T-helper 1 cell treated with Interleukin-12 subunit alpha and Interleukin-12 subunit beta and Interleukin-4 antibody, amounts not matched to agents 30 ng/mL and 1 ng/mL, for 36 hours (primary cell): ENCODE results near the gene ARMC9. TPM values are rescaled to one million over a fixed set of nuclear protein-coding genes. Genes with fewer than 3 reads are reported as not detected.
"Not testable (repeated sequence)": the region's sequence is repeated elsewhere in the genome, so short reads cannot be mapped to it uniquely, and the experiment has no call there.

Source experiments
- intact Hi-C: fragments of 100-400 bp; cut with micrococcal nuclease; formaldehyde crosslinking; loops from one replicate; pipeline ENCODE4 v1.15.1; 2024
- total RNA-seq: library from RNA; stranded (reverse); gene quantifications from 2 replicates; pipeline ENCODE4 v1.2.3, GENCODE V29; 2022

Gene ARMC9
- total RNA-seq, 1 donor from 2014 or later, result 1.4 TPM

DNA sequence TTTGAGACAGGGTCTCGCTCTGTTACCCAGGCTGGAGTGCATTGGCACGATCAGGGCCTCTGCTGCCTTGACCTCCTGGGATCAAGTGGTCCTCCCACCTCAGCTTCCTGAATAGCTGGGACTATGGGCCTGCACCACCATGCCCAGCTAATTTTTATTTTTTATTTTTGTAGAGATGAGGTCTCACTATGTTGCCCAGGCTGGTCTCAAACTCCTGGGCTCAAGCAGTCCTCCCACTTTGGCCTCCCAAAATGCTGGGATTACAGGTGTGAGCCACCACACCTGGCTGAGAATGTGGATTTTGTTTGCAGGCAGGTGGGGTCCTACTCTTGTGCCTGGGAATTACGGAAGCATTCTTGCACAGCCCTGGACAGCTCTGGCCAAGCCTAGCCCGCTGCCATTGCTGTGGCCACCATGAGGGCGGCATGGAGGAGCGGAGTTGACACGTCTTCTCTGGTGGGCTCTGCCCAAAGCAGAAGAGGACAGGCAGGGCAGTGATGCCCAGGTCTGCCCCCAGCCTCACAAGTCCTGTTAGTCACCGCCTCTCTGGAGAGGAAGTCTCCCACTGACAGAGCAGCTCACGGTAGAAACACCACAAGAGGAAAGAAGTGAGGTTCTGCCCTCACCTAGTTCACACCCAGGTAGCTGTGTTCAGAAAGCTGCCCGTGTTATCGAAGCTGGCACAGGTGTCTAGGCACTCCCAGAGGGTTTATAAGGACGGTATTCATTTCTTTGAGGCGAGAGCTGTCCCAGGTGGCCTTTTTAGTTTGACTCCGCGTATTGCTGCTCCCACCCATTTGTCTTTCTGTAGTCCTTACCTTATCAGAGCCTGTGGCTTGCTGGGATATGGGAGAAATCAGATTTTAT is 46.2 kb downstream of the ARMC9 start:
- intact Hi-C loops, result no loop called here

DNA sequence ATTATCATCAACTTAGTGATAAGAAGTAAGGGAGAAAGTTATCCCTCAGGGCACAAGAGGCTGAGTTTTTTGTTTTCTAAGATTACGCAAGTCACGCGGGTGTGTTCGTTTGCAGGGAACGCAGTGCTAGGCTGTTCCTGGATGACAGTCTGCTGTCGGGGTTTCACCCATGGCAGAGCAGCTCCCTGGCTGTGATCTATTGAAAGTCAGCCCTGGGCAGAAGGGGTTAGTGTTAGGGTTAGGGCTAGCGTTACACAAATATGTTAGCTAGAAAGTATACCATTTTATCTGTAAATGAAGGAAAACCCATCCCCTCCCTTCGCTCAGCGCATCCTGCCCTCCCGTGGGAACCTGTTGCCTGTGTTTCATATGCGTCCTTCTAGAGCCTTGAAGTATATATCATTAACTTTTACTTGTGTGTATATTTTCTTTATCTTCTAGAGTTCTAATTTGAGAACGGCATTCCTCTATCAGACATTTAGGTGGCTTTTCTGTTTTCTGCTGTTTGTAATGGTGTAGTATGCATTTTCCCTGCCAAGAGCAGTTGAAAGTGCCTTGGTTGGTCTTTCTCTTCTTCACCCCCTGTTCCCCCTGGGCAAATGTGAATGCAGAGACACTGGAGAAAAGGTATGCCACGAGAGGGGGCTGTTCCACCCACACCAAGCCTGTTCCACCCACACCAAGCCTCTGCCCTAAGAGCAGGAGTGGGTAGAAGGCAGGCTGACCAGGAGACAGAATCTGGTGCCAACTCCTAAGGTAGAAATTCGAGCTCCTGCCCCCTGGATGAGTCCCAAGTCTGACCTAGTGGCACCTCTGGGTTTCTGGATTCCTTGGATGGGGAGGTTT is 47.0 kb downstream of the ARMC9 start:
- intact Hi-C loops, result no loop called here

DNA sequence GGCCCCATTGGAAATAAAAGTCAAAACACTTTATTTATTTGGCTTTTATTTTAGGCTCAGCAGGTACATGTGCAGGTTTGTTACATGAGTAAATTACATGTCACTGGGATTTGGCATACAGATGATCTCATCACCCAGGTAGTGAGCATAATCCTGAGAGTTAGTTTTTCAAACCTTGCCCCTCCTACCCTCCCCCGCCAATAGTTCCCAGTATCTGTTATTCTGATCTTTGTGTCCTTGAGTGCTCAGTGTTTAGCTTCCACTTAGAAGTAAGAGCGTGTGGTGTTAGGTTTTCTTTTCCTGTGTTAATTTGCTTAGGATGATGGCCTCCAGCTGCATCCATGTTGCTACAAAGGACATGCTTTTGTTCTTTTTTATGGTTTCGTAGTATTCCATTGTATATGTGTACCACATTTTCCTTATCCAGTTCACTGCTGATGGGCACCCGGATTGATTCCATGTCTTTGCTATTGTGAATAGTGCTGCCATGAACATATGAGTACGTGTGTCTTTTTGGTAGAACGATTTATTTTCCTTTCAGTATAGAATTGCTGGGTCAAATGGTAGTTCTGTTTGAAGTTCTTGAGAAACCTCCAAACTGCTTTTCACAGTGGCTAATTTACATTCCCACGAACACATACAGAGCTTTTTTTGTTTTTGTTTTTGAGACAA is 47.9 kb downstream of the ARMC9 start:
- intact Hi-C loops, result no loop called here

GRCh38 chr2:231250146-231250545 is 51.7 kb downstream of the ARMC9 start:
- intact Hi-C loops, result no loop called here

- intact Hi-C loops, result no loop called here
Measured at GRCh38 chr2:231250698-231251097, 52.3 kb downstream of the ARMC9 start.

DNA sequence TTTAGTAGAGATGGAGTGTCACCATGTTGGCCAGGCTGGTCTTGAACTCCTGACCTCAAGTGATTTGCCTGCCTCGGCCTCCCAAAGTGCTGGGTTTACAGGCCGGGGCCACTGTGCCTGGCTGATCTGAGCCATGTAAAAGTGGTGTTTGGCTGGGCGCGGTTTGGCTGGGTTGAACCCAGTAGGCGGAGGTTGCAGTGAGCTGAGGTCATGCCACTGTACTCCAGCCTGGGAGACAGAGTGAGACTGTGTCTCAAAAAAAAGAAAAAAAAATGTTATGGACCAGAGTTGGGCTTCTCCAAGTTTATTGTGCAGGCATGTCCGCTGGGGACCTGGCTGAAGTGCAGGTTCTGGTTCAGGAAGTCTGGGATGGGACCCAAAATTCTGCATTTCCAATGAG is 54.9 kb downstream of the ARMC9 start:
- intact Hi-C loops, result not testable (repeated sequence)

DNA sequence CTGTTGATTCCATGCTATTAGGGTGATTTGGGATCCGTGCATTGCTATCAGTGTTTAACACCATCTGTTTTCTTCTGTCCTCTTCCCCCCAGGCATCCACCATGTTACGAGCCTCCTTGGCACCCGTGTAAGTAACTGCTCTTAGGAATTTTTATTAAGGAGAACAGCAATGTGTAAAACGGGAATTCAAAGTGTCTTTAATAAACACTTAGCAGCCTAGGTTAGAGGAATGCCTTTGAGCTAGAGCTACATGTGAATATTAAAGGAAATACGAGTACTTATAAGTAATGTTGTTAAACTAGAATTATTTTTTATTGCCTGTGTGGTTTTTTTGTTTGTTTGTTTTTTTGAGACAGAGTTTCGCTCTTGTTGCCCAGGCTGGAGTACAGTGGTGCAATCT is 58.1 kb downstream of the ARMC9 start:
- intact Hi-C loops, result no loop called here

DNA sequence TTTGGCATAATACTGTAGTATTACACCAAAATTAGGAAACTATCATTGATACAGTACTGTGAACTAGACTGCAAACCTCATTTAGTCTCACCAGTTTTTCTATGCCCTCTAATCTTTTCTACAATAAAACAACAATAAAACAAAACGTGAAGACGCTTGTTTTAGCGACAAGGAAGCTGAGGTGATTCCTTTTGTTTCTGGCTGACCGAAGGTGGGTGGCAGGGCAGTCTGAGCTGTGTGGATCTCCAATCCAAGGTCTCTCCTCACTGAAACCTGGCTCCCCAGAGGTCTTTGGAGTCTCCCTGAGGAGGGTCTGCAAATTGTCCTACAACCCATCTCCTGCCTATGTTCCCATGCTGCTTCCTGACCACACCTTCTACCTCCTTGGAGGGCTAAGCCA is 59.3 kb downstream of the ARMC9 start:
- intact Hi-C loops, result no loop called here

DNA sequence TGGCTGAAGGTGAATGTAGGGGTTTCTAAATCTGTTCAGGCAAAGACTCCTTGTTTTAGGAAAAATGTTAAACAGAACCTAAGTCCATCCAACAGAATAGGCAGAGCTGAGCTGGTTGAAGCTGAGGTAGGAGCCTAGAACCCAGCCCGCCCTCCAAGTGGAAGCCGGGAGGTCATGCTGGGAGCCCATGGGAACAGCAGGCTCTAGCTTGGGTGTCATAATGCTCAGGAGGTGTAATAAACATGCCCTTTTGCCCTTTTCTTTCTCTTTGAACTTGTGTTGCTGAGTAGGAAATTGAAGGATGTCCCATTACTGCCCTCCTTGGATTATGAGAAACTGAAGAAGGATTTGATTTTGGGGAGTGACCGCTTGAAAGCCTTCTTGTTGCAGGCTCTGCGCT is 60.3 kb downstream of the ARMC9 start:
- intact Hi-C loops, result no loop called here

GRCh38 chr2:231259104-231259503 is 60.7 kb downstream of the ARMC9 start:
- intact Hi-C loops, result no loop called here

GRCh38 chr2:231260442-231261208 is 62.2 kb downstream of the ARMC9 start:
- intact Hi-C loops, result no loop called here

DNA sequence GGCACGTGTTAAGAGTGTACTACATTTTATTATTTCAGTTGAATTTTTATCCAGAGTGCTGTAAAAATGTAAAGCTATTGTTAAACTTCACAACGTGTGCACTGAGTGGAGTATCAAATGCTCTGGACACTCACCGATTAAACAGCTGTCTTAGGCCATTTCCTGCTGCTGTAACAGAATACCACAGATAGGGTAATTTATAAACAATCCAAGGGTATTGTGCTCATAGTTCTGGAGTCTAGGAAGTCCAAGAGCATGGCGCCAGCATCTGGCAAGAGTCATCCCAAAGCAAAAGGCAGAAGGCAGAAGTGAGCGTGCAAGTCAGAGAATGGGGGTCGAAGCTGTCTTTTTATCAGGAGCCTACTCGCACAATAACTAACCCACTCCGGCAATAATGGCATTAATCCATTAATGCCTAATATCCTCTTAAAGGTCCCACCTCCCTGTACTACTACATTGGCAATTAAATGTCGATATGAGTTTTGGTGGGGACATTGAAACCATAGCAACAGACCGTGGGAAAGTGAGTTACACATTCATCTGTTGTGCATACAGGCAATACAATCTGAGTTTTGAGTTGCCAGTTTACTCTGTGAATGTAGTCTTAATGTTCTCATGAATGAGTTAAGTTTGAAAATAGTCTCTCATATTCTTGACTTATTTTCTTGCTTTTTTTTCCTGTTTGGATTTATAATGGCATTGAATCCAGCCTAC is 64.8 kb downstream of the ARMC9 start:
- intact Hi-C loops, result no loop called here

- intact Hi-C loops, result no loop called here
Measured at GRCh38 chr2:231270221-231271114, 72.0 kb downstream of the ARMC9 start.

GRCh38 chr2:231272991-231273390 is 74.6 kb downstream of the ARMC9 start:
- intact Hi-C loops, result no loop called here

DNA sequence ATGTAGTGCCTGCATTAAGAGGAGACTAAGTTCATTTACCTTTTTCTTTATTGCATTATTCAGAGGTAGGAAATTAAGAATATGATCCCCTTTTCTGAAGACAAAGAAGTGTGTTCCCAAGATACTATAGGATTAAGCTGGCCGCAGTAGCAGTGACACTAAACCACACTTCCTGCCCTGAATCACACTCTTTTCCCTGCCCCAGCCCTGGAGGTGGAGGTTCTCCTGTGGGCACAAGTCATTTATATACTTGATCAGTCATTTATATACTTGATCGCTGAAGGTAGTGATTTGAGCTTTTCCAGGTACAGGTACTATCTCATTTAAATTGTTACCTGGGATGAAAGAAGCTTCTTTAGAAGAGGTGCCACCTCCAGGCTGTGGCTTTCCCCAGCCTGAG is 78.6 kb downstream of the ARMC9 start:
- intact Hi-C loops, result no loop called here

DNA sequence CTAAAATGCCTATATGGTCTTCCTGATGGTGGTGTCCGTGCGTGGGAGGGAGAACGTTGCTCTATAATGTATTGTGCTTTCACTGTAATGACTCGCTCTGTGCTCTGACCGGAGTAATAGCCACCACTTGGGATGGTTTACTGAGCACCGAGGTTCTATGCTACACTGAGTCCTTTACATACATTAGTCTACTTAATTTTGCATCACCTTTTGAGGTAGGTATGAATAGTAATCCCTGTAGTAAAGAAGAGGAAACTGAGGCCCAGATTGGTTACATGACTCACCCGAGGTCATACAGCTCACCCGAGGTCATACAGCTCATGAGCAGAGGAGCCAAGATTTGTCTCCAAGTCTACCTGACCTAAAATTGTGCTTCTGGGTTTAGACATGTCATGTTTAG is 79.5 kb downstream of the ARMC9 start:
- intact Hi-C loops, result no loop called here

DNA sequence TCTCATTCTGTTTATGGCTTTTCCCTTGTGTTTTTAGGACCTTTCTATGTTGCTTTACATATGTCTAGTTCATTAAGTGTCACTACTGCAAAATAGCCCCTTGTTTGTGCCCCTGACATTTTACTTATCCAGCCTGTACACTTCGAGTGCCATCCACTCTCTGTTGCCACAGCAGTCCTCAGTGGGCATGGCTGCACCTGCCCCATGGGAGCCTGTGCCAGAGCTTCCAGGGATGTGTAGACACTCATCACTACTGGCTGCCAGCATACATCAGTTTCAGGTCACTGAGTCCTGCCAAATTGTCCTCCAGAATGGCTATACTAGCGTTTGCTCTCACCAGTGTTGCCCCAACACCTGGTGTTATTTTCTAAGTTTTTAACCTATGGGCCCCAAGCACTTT is 80.4 kb downstream of the ARMC9 start:
- intact Hi-C loops, result no loop called here

DNA sequence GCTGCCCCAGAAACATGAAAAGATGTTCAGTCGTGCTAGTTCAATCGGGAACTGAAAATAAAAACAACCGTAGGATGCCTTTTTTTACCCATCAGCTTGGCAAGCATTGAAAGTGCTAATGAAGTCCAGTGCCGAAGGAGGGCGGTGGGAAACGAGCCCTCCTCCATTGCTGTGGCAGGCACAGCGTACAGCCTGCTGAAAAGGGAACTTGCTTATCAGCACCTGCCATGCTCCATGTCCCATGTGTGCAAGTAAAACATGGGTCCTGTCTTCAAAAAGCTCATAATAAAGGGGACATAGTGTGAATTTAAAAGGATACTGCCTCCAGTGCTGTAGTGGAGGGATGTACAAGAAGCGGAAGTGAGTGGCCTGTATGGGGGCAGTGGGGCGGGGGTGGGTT is 82.4 kb downstream of the ARMC9 start:
- intact Hi-C loops, result no loop called here

- intact Hi-C loops, result no loop called here
Measured at GRCh38 chr2:231284296-231284695, 85.9 kb downstream of the ARMC9 start.

DNA sequence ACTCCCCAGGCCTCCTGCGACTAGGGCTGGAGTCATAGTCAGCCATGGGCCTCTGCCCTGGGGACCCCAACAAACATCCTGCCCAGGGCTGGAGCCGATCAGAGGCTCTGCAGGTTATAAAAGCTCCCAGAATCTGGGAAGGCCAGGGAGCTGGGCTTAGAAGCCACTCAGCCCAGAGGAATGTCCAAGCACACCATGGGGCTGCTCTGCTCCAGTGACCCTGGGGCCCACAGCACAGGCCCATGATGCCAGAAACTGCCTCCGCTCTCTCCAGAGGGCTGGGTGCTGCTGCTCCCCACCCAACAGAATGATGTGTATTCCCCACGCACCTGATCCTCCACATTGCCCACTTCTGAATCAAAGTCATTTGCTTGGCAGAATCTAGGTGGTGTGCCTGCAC is 88.5 kb downstream of the ARMC9 start:
- intact Hi-C loops, result no loop called here
